KOPT-K1 (cell line): ENCODE data around the gene FREM1.
"Not testable (repeated sequence)": the region's sequence is repeated elsewhere in the genome, so short reads cannot be mapped to it uniquely, and the experiment has no call there.

ENCODE experiments used
- H3K27ac ChIP-seq: fragments of 200-600 bp; sonication (generic); 2 replicates; pipeline ENCODE4 v1.5.1; 2016; ENCODE audit warnings: antibody characterized with exemption, mild to moderate bottlenecking, low read depth, low read length; ENCODE audit not compliant: poor library complexity, severe bottlenecking
- H3K36me3 ChIP-seq: fragments of 200-600 bp; sonication (generic); 2 replicates; pipeline ENCODE4 v1.5.1; 2017; ENCODE audit warnings: antibody characterized with exemption, mild to moderate bottlenecking, low read length, moderate library complexity; ENCODE audit not compliant: insufficient read depth
- H3K9me3 ChIP-seq: fragments of 200-600 bp; sonication (generic); 2 replicates; pipeline ENCODE4 v1.5.1; 2017; ENCODE audit warnings: antibody characterized with exemption, low read length, mild to moderate bottlenecking; ENCODE audit not compliant: insufficient read depth, poor library complexity, severe bottlenecking

FREM1 gene

GRCh38 chr9:14924230-14925219, 14.3 kb upstream of the FREM1 start:
- no peak overlapping the region for H3K27ac ChIP-seq
- H3K36me3 ChIP-seq: no peaks in the 10 kb centered on the region
- H3K9me3 ChIP-seq: no peaks in the 10 kb centered on the region

- Histone ChIP-seq H3K36me3 (no peaks in the 10 kb centered on the region), H3K27ac (no peak overlapping the region), H3K9me3 (no peaks in the 10 kb centered on the region)
Measured at GRCh38 chr9:14923701-14924100, 13.5 kb upstream of the FREM1 start.

GRCh38 chr9:14920805-14921204, 10.6 kb upstream of the FREM1 start:
- H3K9me3 ChIP-seq, H3K36me3 ChIP-seq, H3K27ac ChIP-seq: not testable (repeated sequence)

GRCh38 chr9:14913366-14913765, 3.1 kb upstream of the FREM1 start:
- Histone ChIP-seq H3K27ac (no peak overlapping the region), H3K9me3 (no peaks in the 10 kb centered on the region), H3K36me3 (no peaks in the 10 kb centered on the region)

- no peak overlapping the region for H3K27ac ChIP-seq
- no peaks in the 10 kb centered on the region for H3K36me3 ChIP-seq
- H3K9me3 ChIP-seq: no peaks in the 10 kb centered on the region
Measured at GRCh38 chr9:14912859-14913258, 2.6 kb upstream of the FREM1 start.

GRCh38 chr9:14911046-14911445, 818 bp upstream of the FREM1 start:
- H3K36me3 ChIP-seq: no peaks in the 10 kb centered on the region
- H3K27ac ChIP-seq: no peak overlapping the region
- H3K9me3 ChIP-seq: no peaks in the 10 kb centered on the region

GRCh38 chr9:14909601-14909960, 647 bp downstream of the FREM1 start:
- H3K36me3 ChIP-seq: no peaks in the 10 kb centered on the region
- no peak overlapping the region for H3K27ac ChIP-seq
- no peaks in the 10 kb centered on the region for H3K9me3 ChIP-seq

- Histone ChIP-seq H3K36me3 (no peaks in the 10 kb centered on the region), H3K27ac (no peak overlapping the region), H3K9me3 (no peaks in the 10 kb centered on the region)
Measured at GRCh38 chr9:14909181-14909580, 1.0 kb downstream of the FREM1 start.

- Histone ChIP-seq H3K36me3 (no peaks in the 10 kb centered on the region), H3K27ac (no peak overlapping the region), H3K9me3 (no peaks in the 10 kb centered on the region)
Measured at GRCh38 chr9:14908295-14909180, 1.7 kb downstream of the FREM1 start.

- Histone ChIP-seq H3K27ac (no peak overlapping the region), H3K36me3 (no peaks in the 10 kb centered on the region), H3K9me3 (no peaks in the 10 kb centered on the region)
Measured at GRCh38 chr9:14907696-14908095, 2.5 kb downstream of the FREM1 start.

- Histone ChIP-seq H3K27ac (no peak overlapping the region), H3K9me3 (no peaks in the 10 kb centered on the region), H3K36me3 (no peaks in the 10 kb centered on the region)
Measured at GRCh38 chr9:14907360-14907685, 2.9 kb downstream of the FREM1 start.

- Histone ChIP-seq H3K9me3 (no peaks in the 10 kb centered on the region), H3K27ac (no peak overlapping the region), H3K36me3 (no peaks in the 10 kb centered on the region)
Measured at GRCh38 chr9:14906644-14907359, 3.4 kb downstream of the FREM1 start.

GRCh38 chr9:14906000-14906399, 4.2 kb downstream of the FREM1 start:
- Histone ChIP-seq H3K36me3 (no peaks in the 10 kb centered on the region), H3K27ac (no peak overlapping the region), H3K9me3 (no peaks in the 10 kb centered on the region)

- Histone ChIP-seq H3K36me3 (no peaks in the 10 kb centered on the region), H3K9me3 (no peaks in the 10 kb centered on the region), H3K27ac (no peak overlapping the region)
Measured at GRCh38 chr9:14903040-14903439, 7.2 kb downstream of the FREM1 start.

GRCh38 chr9:14902561-14902960, 7.7 kb downstream of the FREM1 start:
- no peaks in the 10 kb centered on the region for H3K36me3 ChIP-seq
- no peak overlapping the region for H3K27ac ChIP-seq
- no peaks in the 10 kb centered on the region for H3K9me3 ChIP-seq
